Right lobe of liver (tissue), 4 donors: Measurements from ENCODE around the gene BTG2.

Experiments
- CTCF ChIP-seq, 4 donors: fragments of 200-600 bp in 3 of 4; fragments of 450-650 bp in 1 of 4; IDR thresholded peaks; one replicate each; pipeline versions ENCODE4 v1.5.1 to v1.8.0; 2016 to 2022; ENCODE audit warnings: antibody characterized with exemption in 4 of 4, mild to moderate bottlenecking in 2 of 4
- POLR2A ChIP-seq: fragments of 450-650 bp; IDR thresholded peaks from one replicate; pipeline ENCODE4 v1.6.1; 2017; ENCODE audit warnings: antibody characterized with exemption, mild to moderate bottlenecking
- donor health status: DM: no; HTN: no; CAD: no.
- donor health status: DM: no; HTN: no; CAD: no.
- donor health status: DM: no; HTN: yes; CAD: no.

- TF ChIP-seq CTCF (IDR thresholded peaks at IDR 0.05) (no peak), POLR2A (no peak)
Observed at GRCh38 chr1:203306089-203306964, 1.0 kb downstream of the BTG2 start.
